Stimulated activated CD4-positive, alpha-beta T cell treated with anti-CD3 and anti-CD28 coated beads, Interleukin-1b, Interleukin-23, amount 100 ng/mL, for 4 hours (primary cell): ENCODE measurements around the gene RAB4B.
"Not testable (repeated sequence)": the region's sequence is repeated elsewhere in the genome, so short reads cannot be mapped to it uniquely, and the experiment has no call there.

ENCODE experiments used
- DNase-seq, 2 donors: peaks; one replicate each; pipeline ENCODE4 v3.0.0-alpha.2; 2020; ENCODE audit warnings: low read depth in 2 of 2

The RAB4B gene

DNA sequence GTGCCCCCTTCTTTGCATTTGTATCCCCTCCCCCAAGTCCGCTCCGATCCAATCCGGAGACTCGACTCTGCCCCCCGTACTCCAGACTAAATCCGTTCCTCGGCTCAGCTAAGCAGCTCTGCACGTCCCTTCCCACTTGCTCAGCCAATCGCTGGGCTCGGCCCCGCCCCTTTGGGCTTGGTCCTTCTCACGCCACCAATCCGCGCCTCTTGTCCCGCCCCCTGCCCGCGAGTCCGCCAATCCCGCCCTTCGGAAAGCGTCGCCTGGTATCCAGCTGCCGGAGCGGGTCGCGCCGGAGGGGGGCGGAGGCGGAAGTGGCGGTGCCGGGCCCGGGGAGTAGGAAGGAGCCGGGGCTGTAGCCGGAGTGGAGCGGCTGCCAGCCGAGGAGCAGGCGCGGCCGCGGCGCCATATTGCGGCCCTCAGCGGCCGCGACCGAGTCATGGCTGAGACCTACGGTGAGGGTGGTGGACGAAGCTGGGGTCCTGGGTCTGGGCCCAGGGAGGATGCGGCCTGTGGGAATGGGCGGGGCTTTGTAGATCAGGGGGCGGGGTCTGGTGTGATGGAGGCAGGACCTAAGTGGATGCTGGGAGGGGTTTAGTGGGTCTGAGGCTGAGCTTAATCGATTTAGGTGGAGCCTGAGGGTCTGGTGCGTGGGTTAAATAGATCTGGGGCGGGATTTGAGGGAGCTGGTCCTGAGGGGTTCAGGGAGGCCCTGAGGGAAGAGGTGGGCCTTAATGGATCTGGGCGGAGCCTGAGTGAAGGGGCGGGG, at the start of gene RAB4B:
RAB4B (plus strand) TSS at position 311 of the 769 bp plus-strand sequence; CDS start at position 440, 129 bp downstream.
- DNase-seq: peak; percentile 99

GRCh38 chr19:40730065-40730464, 48.0 kb upstream of the RAB4B start:
- not testable (repeated sequence) for DNase-seq

GRCh38 chr19:40732304-40732703, 45.7 kb upstream of the RAB4B start:
- DNase-seq: not testable (repeated sequence)

DNA sequence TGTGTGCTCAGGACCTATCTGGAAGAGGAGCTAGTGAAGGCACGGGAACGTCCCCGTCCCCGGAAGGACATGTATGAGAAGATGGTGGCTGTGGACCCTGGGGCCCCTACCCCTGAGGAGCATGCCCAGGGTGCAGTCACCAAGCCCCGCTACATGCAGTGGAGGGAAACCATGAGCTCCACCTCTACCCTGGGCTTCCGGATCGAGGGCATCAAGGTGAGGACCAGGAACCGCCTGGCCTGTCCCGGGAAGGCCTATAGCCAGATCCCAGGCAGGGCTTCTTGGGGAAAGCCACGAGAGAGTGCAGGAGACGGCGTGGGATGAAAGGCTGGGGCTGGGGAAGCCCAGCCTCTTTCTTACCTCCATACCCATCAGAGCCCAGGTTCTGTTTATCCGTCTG, 44.9 kb upstream of the RAB4B start:
- DNase-seq: no peak

DNA sequence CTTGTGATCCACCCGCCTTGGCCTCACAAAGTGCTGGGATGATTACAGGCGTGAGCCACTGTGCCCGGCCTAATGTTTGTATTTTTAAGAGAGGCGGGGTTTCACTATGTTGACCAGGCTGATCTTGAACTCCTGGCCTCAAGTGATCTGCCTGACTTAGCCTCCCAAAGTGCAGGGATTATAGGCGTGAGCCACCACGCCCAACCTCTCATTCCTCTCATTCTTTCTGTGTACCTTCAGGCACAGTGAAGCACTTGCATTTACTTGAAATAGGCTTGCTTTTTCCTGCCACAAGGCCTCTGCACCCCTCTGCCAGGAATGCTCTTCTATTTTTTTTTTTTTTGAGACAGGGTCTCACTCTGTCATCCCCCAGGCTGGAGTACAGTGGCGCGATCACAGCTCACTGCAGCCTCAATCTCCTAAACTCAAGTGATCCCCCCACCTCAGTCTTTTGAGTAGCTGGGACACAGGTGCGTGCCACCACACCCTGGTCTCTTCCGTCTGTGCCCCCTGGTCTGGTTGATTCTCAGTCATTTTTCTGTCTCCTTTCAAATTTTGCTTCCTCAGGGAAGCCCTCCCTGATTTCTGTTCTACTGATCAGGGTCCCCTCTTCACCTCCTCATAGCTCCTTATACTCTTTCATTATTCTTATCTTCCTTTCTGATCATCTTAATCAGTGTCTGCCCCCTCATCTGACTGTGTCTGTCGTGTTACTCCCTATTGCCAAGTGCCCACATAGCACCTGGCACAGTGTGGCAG, 42.9 kb upstream of the RAB4B start:
- no peak for DNase-seq

- no peak for DNase-seq
Observed at GRCh38 chr19:40736661-40737060, 41.4 kb upstream of the RAB4B start.

DNA sequence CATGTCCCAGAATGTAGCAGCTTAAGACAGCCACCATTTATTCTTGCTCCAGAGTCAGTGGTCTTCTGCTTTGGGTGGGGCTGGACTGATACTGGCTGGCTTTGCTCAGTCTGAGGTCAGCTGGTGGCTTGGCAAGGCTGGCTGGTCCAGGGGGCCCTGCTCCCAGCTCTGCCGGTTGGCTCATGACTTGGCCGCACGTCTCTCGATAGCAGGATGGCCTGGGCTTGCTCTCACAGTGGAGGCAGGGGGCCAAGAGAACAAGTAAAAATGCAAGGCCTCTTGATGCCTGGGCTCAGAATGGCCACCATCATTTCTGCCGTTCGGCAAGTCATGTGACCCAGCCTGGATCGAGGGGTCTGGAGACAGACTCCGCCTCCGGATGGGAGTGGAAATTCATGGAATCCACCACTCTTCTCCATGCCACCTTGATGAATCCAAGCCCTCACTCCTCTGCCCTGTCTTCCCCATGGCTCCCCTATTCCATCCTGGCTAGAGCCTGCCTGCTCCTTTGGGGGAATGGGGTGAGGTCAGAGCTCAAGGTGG, 40.9 kb upstream of the RAB4B start:
- DNase-seq: no peak

GRCh38 chr19:40739030-40739839, 38.8 kb upstream of the RAB4B start:
- DNase-seq: no peak

GRCh38 chr19:40739871-40740703, 38.0 kb upstream of the RAB4B start:
- no peak for DNase-seq

GRCh38 chr19:40740747-40741146, 37.3 kb upstream of the RAB4B start:
- no peak for DNase-seq

GRCh38 chr19:40741527-40742390, 36.3 kb upstream of the RAB4B start:
- no peak for DNase-seq

DNA sequence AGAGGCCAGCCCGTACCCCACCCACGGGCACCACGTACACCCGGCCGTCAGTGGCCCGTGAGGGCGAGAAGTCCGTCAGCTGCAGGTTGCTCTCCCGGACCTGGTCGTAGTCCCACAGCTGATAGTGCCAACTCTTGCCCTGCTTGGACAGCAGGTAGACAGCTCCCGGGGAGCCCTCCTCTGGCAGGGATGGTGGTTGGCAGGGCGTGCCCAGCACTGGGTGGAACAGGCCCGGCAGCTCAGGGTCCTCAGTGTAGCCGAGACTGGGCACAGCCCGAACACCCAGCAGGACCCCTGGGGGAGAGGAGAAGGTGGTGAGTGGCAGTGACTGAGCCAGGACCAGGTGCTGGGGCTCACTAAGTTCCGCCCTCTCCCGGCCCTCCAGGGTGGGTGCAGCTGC, 35.6 kb upstream of the RAB4B start:
- no peak for DNase-seq

- DNase-seq: no peak
Observed at GRCh38 chr19:40742886-40743285, 35.2 kb upstream of the RAB4B start.

GRCh38 chr19:40743926-40744325, 34.1 kb upstream of the RAB4B start:
- DNase-seq: no peak

- no peak for DNase-seq
Observed at GRCh38 chr19:40744554-40745401, 33.3 kb upstream of the RAB4B start.

- no peak for DNase-seq
Observed at GRCh38 chr19:40745402-40745780, 32.7 kb upstream of the RAB4B start.

DNA sequence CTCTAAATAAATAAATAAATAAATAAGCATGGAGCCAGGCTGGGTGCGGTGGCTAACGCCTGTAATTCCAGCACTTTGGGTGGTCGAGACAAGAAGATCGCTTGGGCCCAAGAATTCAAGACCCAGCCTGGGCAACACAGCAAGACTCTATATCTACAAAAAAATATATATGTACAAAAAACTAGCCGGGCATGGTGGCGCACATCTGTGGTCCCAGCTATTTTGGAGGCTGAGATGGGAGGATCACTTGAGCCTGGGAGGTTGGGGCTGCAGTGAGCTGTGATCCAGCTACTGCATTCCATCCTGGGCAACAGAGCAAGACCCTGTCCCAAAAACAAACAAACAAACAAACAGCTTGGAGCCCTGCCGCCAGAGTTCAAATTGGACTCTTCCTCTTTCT, 30.5 kb upstream of the RAB4B start:
- DNase-seq: no peak

DNA sequence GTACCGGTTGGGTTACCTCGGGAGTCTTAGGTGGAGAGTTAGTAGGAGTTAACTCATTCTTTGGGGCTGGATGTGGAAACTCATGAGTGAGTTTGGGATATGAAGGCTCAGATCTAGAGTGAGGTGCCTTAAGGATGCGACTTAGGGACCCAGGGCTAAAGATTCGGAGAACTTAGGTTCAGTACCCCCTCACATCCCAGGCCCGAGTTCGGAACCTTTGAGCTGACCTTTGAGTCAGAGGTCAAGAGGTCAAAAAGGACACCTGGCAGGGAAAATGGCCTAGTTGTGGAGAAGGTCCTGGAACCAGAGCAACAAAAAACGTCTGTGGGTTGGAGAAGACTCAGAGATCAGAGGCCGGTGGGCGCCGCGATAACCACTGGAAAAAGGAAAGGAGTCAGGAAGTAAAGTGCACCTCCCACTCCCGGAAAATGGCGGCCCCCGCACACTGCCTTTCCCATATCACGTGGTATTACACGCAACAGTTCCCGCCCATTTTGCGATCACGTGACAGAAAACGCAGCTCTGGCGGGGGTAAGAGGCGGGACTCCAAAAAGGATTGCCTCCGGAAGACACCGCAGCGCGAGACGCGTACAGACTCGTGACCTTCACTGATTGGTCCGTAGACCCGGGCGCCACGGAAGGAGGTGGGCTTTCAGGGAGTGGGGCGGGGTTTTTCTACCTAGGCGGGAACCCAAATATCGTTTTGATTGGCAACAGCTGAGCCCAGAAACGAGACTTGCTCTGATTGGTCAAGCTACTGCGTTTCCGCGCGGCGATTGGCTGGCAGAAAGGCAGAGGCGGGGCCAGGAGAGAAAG, 27.8 kb upstream of the RAB4B start, which contains the start of gene ACTMAP:
ACTMAP (minus strand) TSS at position 420 of the 816 bp plus-strand sequence. CDS start 674 bp downstream, outside the sequence.
- peak; percentile 95 to 99 for DNase-seq
